ENCODE data around the gene ANO9.
A peak's percentile ranks its signal among the peaks of the same experiment; 100 is the strongest.

Gene ANO9

DNA sequence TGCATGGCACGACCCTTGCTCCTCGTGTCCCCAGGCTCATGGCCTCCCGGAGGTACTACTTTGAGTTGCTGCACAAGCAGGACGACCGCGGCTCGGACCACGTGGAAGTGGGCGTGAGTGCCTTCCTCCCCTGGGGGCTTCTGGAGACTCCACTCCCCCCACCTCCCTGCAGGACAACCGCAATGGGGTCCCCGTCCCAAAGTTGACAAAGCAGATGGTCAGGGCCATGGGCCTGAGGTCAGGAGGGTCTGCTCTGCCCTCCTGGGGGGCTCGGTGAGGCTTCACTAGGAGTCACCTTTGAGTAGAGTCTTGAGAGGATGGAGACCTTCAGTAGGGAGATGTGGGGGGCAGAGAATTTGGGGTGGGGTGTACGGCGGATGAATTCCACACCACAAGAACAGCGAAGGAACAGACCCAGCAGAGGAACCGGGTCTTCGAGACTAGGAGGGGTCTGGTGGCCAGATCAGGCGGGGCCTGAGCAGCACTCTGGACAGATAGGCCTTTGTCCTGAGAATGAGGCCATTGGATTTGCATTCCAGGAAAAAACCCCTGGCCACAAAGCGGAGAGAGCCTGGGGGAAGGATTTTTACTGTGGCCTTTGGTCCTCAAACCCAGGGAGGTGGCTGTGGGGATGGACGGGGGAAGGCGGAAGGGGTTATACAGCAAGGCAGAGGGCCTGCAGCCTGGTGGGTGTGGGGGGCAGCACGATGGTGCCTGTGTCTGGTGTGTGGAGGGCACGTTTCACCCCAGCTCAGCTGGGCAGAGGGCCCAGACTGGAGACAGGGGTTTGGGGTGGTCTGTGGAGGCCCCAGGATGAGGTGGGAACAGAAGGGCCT is 67.9 kb downstream of the ANO9 start:
- no peak for DNase-seq (ENCODE audit: low read depth)
- TF ChIP-seq, protein P1, sequence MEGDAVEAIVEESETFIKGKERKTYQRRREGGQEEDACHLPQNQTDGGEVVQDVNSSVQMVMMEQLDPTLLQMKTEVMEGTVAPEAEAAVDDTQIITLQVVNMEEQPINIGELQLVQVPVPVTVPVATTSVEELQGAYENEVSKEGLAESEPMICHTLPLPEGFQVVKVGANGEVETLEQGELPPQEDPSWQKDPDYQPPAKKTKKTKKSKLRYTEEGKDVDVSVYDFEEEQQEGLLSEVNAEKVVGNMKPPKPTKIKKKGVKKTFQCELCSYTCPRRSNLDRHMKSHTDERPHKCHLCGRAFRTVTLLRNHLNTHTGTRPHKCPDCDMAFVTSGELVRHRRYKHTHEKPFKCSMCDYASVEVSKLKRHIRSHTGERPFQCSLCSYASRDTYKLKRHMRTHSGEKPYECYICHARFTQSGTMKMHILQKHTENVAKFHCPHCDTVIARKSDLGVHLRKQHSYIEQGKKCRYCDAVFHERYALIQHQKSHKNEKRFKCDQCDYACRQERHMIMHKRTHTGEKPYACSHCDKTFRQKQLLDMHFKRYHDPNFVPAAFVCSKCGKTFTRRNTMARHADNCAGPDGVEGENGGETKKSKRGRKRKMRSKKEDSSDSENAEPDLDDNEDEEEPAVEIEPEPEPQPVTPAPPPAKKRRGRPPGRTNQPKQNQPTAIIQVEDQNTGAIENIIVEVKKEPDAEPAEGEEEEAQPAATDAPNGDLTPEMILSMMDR (IDR thresholded peaks at IDR 0.05; ENCODE audit: low read length, missing control alignments): no peak
- no peak overlapping the region for H3K4me3 ChIP-seq (replicated peaks; ENCODE audit: low read depth, low read length)

DNA sequence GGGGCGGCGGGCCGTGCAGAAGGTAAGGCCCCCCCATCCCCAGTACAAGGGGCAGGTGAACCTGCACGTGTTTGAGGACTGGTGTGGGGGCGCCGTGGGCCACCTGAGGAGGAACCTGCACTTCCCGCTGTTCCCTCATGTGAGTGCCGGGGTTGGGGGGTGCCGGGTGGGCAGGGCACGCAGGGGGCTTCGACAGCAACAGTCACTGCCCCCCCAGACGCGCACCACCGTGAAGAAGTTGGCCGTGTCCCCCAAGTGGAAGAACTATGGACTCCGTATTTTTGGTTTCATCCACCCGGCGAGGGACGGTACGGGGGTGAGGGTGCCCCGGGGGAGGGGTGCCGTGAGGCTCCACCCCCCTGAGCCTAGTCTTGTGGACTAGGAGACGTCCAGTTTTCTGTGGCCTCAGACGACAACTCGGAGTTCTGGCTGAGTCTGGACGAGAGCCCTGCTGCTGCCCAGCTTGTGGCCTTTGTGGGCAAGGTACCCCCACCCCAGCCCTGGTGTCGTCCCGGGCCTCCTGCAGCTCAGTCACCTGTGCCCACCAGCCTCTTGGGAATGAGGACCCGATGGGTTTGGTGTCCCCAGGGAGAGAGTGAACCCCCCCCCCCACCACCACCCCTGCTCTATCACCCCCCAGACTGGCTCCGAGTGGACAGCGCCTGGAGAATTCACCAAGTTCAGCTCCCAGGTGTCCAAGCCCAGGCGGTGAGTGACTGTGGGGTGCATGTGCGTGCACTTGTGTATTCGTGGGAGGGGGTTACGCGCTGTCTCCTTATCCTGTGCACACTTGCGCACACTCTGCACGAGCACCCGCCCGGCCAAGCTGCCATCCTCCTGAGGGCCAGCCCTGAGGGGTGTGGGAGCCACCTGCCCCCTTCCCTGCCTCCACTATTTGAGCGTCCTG is 68.7 kb downstream of the ANO9 start:
- TF ChIP-seq, protein P1 (IDR thresholded peaks at IDR 0.05; ENCODE audit: low read length, missing control alignments): no peak
- no peak overlapping the region for H3K4me3 ChIP-seq (replicated peaks; ENCODE audit: low read depth, low read length)
- DNase-seq (ENCODE audit: low read depth): no peak

DNA sequence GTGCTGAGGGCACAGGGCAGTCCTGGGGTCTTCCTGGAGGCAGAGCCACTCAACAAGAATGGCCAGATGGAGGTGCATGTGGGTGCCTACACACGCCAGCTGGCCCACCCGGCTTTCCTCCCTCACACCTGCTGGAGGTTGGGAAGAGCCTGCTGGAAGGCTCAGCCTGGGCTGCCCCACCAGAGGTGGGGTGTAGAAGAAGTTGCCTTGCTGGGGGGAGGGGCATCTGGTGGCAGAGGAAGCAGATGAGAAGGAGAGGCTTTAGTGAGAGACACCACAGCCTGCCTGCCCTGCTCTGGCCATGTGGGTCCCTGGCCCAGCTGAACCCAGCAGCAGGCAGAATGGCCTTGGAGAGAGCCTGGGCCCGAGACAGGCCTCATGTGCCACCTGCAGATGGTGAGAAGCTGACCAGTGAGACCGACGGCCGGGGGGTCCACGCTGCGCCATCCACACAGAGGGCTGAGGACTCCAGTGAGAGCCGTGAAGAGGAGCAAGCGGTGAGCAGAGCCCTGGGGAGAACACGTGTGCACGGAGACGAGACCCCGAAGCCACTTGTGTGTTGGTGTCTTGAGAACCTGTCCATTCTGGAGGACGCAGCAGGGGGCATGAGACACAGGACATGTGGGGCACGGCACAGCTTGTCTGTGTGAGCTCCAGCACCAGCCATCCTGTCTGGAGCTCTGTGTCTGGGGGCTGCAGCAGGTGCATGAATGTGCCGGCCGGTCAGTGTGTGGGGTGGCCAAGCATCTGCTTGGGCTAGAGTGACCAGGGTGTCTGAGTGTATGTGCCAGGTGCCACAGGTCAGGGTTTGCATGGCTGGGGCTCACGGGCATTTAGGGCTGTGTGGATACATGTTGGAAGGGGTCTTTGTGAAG is 69.9 kb downstream of the ANO9 start:
- no peak for DNase-seq (ENCODE audit: low read depth)
- TF ChIP-seq, protein P1 (IDR thresholded peaks at IDR 0.05; ENCODE audit: low read length, missing control alignments): no peak
- H3K4me3 ChIP-seq (replicated peaks; ENCODE audit: low read depth, low read length): no peak overlapping the region

DNA sequence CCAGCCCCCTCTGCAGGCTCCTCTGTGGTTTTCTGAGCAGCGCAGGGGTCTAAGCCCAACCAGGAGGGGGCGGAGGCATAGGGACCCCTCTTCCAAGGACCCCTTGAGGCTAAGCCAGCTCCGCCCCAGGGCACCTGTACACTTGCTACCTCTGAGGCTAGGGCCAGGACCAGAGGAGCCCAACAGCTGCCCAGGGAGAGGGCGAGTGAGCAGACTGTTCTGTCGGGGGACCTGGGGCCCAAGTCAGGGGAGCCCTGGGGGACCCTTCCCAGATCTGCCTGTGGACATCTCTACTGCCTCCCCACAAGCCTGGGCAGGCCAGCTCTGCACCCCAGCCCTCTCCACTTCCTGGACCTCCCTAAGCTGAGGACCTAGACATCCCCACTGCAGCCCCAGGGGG is 70.8 kb downstream of the ANO9 start:
- no peak overlapping the region for H3K4me3 ChIP-seq (replicated peaks; ENCODE audit: low read depth, low read length)
- TF ChIP-seq, protein P1 (IDR thresholded peaks at IDR 0.05; ENCODE audit: low read length, missing control alignments): no peak
- DNase-seq (ENCODE audit: low read depth): no peak

DNA sequence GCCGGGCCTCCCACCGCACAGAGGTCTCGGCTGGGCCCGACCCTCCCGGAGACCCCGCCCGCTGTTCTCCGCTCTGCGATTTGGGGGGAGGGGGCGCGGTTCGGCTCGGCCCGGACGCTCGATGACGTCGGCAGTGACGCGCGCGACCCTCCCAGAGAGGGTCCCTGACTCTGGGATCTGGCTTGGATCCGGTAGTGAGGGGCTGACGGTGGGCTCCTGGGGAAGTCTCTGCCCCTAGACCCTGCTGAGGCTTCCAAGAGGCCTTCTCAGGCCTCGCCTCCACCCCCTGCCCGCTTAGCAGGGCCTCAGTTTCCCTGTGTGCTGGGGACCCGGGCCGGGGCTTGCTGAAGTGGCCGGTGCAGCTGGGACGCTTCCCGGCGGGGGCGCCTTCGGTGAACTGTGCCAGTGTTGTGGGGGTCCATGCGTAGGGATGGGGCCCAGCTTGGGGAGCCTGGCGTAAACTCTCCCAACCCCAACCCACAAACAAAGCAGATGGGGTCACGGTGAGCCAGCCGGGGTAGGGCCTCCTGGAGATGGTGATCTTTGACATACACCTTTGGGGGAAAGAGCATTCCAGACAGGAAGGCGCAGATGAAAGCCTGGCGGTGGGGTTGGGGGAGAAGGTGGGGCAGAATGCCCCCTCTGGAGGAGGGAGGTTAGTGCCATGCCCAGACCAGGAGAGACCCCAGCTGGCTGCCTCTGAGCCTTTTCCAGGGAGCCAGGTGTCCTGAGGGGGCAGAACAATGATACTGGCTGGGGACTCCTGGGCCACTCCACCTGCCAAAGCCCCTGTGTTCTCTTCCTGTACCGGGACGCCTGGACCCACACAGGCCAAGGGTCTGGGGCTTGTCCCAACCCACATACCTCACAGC is 71.5 kb downstream of the ANO9 start:
- peak overlapping the region; percentile 44 for H3K4me3 ChIP-seq (replicated peaks; ENCODE audit: low read depth, low read length)
- no peak for DNase-seq (ENCODE audit: low read depth)
- TF ChIP-seq, protein P1 (IDR thresholded peaks at IDR 0.05; ENCODE audit: low read length, missing control alignments): no peak

Data from fibroblast of pulmonary artery (primary cell).